HepG2 (cell line): ENCODE data around the gene RBM26. TPM values are rescaled to one million over a fixed set of nuclear protein-coding genes. Genes with fewer than 3 reads are reported as not detected.
A peak's percentile ranks its signal among the peaks of the same experiment; 100 is the strongest.

ENCODE experiments used
- FOXK1 ChIP-seq: sonication (generic); formaldehyde crosslinking; IDR thresholded peaks from 2 replicates; pipeline ENCODE4 v1.4.0; 2020; ENCODE audit warnings: low read depth, missing genetic modification reagents, borderline replicate concordance
- GABPA ChIP-seq, 2 experiments: IDR thresholded peaks; 2 replicates each; pipeline ENCODE4 v1.6.1; 2011 to 2016; ENCODE audit warnings: low read depth in 2 of 2, low read length in 1 of 2, missing biosample characterization in 1 of 2, missing genetic modification characterization in 1 of 2
- HMGXB3 ChIP-seq: sonication (generic); formaldehyde crosslinking; IDR thresholded peaks from 2 replicates; pipeline ENCODE4 v1.4.0; 2020; ENCODE audit warnings: missing genetic modification reagents, borderline replicate concordance
- KAT7 ChIP-seq: IDR thresholded peaks from 2 replicates; pipeline ENCODE4 v1.6.1; 2018; ENCODE audit warnings: borderline replicate concordance, missing compliant biosample characterization
- MED8 ChIP-seq: sonication (generic); formaldehyde crosslinking; IDR thresholded peaks from 2 replicates; pipeline ENCODE4 v1.8.1; 2023; ENCODE audit warnings: mild to moderate bottlenecking, missing genetic modification reagents; ENCODE audit not compliant: insufficient replicate concordance
- MEIS2 ChIP-seq: sonication (generic); formaldehyde crosslinking; IDR thresholded peaks from 2 replicates; pipeline ENCODE4 v1.9.0; 2021; ENCODE audit warnings: mild to moderate bottlenecking, missing genetic modification reagents
- PRDM10 ChIP-seq: sonication (generic); formaldehyde crosslinking; IDR thresholded peaks from 2 replicates; pipeline ENCODE4 v1.4.0; 2020; ENCODE audit warnings: low read depth, missing genetic modification reagents
- RBM22 ChIP-seq: fragments of 200-400 bp; formaldehyde crosslinking; optimal IDR thresholded peaks from 2 replicates; pipeline ENCODE3; 2017; ENCODE audit warnings: mild to moderate bottlenecking, low read length, moderate library complexity
- ZNF276 ChIP-seq: sonication (generic); formaldehyde crosslinking; IDR thresholded peaks from 2 replicates; pipeline ENCODE4 v1.4.0; 2020; ENCODE audit warnings: mild to moderate bottlenecking, low read depth, missing genetic modification reagents
- ZNF354B ChIP-seq: sonication (generic); formaldehyde crosslinking; IDR thresholded peaks from 2 replicates; pipeline ENCODE4 v1.8.0; 2022; ENCODE audit warnings: mild to moderate bottlenecking, missing genetic modification reagents
- ZNF367 ChIP-seq: sonication (generic); formaldehyde crosslinking; IDR thresholded peaks from 2 replicates; pipeline ENCODE4 v1.4.0; 2020; ENCODE audit warnings: missing genetic modification reagents, borderline replicate concordance
- ZNF512B ChIP-seq: sonication (generic); formaldehyde crosslinking; IDR thresholded peaks from 2 replicates; pipeline ENCODE4 v1.5.1; 2020; ENCODE audit warnings: missing genetic modification reagents, mild to moderate bottlenecking, borderline replicate concordance
- ZNF607 ChIP-seq: sonication (generic); formaldehyde crosslinking; IDR thresholded peaks from 2 replicates; pipeline ENCODE4 v1.5.1; 2020; ENCODE audit warnings: missing genetic modification reagents, mild to moderate bottlenecking, borderline replicate concordance
- ZNF644 ChIP-seq: IDR thresholded peaks from 2 replicates; pipeline ENCODE4 v1.6.1; 2016; ENCODE audit warnings: low read depth
- polyA plus RNA-seq, 8 experiments: library from polyadenylated mRNA; depleted of rRNA in 3 of 8; stranded (reverse) in 7 of 8; unstranded in 1 of 8; fragments of >200 nt; fragmentation: Illumina TruSeq in 4 of 8; extraction: Trizol in 4 of 8; gene quantifications; 2 replicates each; pipeline versions ENCODE4 v1.2.1 to v1.2.3, GENCODE V29; 2011 to 2016; ENCODE audit warnings: low read depth in 4 of 8, missing spikeins in 1 of 8, mixed read lengths in 1 of 8; ENCODE audit not compliant: insufficient read depth in 1 of 8
- total RNA-seq, 5 experiments: library from RNA; depleted of rRNA; stranded (reverse); fragments of >200 nt; fragmentation: Illumina TruSeq; extraction: Trizol; gene quantifications; 2 replicates each; pipeline ENCODE4 v1.2.3, GENCODE V29; 2016; ENCODE audit warnings: low read depth in 1 of 5

The RBM26 gene
- total and polyA plus RNA-seq, 2 of the 13 experiments (the other 11 are each of a cell fraction or from before 2014, with no cell fraction given) = 19.4 to 34.4 TPM

- TF ChIP-seq ZNF367 (CRISPR knock-in tag) (peak; percentile 65; the same call in 1 of the 2 replicates), ZNF276 (CRISPR knock-in tag) (peak; percentile 83; the same call in 1 of the 2 replicates), HMGXB3 (CRISPR knock-in tag) (no peak), RBM22 (no peak), MEIS2 (CRISPR knock-in tag) (no peak; the same call in 1 of the 2 replicates), ZNF354B (0 out of 2 replicates have a peak, but pooled peaks have one; percentile 17), ZNF607 (CRISPR knock-in tag) (no peak), FOXK1 (CRISPR knock-in tag) (no peak), GABPA (IDR thresholded peaks at IDR 0.05; ENCODE audit: low read depth, low read length) (no peak), GABPA (CRISPR knock-in tag; IDR thresholded peaks at IDR 0.05; ENCODE audit: low read depth) (no peak), PRDM10 (CRISPR knock-in tag) (no peak), ZNF644 (CRISPR knock-in tag) (no peak), MED8 (no peak), ZNF512B (CRISPR knock-in tag) (no peak), KAT7 (CRISPR knock-in tag) (peak; percentile 75; the same call in 1 of the 2 replicates)
Observed at GRCh38 chr13:79405831-79406596, at the start of gene RBM26 (continued).
